Inflammatory macrophage (primary cell): ENCODE data around the gene HSD17B3.
"Not testable (repeated sequence)": the region's sequence is repeated elsewhere in the genome, so short reads cannot be mapped to it uniquely, and the experiment has no call there.

ENCODE experiments used
- DNase-seq, 2 donors: peaks; one replicate each; pipeline ENCODE4 v3.0.0-alpha.2; 2020 to 2022

HSD17B3 gene

DNA sequence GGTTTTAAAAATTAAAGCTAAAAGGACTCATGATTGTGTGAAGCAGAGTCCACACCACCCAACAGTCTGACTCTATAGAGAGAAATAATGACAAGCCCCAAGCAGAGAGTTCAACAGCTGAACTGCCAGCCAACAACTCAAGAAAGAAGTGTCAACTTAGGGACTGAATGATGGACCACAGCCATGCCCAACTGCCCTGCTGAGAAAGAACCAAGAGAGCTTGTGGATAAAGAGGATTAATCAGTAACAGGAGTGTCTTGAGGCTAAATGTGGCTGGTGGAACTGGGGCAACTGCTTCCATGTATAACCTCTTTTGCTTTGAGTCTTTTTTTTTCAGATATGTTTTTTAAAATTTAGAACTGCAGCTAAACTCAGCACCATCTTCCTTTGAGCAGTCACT lies 109.3 kb downstream of the HSD17B3 start:
- no peak for DNase-seq

DNA sequence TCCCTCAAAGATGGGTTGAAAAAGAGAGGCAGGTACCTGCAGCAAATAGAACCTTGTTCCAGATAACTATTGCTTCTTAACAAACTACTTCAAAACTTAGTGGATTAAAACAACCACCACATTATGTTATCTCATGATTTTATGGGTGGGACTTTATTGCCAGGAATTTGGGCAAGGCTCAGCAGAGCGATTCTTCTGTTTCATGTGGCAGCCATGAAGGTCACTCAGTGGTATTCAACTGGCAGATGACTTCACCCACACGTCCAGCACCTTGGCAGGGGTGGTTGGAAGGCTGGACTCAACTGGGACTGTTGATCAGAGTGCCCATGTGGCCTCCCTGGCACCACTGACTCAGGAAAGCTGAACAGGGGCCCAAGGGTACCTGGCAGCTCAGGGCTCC lies 112.0 kb downstream of the HSD17B3 start:
- DNase-seq = no peak

DNA sequence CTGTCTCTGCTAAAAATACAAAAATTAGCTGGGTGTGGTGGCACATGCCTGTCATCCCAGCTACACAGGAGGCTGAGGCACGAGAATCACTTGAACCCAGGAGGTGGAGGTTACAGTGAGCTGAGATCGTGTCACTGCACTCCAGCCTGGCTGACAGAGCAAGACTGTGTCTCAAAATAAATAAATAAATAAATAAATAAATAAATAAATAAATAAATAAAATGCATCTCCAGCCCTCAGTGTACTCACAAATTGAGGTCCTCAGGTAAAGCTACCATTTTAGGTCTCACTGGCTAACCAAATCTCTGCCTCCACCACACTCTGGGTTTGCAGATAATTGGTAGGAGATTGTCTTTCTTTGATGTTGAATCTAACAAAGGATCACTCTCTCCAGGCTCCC lies 112.4 kb downstream of the HSD17B3 start:
- DNase-seq = not testable (repeated sequence)

DNA sequence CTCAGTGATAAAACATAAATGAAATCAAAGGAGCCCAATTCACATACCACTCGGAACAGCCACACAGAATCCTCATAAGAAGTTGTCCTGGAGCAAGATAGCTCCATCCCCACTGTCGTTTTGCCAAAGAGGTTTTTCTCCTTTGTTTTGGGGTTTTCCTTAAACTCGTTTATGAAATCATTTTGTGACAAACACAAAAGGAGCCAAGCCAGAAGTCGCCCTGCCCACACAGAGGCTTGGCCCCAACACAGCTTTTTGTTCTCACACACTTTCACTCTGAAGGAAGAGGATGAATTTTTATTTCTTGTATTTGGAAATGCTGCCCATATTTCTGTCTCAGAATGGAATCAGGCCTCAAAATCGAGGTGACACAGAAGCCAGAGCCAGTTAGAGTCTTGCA lies 113.4 kb downstream of the HSD17B3 start:
- DNase-seq = no peak

DNA sequence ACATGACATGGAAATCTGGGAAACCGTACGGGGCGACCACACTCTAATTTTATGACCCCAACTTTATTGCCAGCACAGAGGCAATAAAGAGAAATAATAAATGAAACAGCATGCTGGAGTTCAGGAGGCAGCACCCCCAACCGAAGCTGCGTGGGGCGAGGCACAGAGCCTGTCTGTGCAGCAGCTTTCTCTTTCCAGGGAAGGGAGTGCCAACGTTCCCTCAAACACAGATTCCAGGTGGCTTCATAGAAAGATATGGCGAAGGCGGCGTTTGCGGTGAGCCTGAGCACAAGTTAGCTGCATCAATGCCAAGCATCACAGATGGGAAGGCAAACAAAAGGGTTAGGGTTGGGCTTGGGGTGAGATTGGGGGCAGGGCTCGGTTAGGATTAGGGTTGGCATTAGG lies 114.8 kb downstream of the HSD17B3 start:
- no peak for DNase-seq

DNA sequence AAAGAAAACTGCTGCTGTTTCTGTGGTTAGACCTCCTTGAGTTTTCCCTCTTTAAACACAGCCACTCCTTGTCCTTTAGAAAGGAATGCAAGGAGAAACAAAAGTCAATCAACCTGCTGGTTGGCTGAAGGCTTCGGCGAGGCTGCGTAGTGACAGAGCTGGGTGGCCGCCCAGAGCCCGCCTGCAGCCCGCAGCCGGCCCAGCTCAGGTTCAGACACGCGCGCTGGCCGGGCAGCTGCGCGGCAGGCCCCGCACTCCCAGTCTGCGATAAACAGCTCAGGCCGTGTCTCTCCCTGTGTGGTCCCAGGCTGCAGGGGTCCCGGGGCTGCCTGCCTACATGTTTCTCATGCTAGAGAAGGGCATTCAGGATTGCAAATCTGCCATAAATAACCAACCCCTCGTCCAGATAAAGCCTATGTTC lies 115.4 kb downstream of the HSD17B3 start:
- no peak for DNase-seq

- DNase-seq = no peak
Observed at GRCh38 chr9:96185518-96186156, 116.3 kb downstream of the HSD17B3 start.
